ENCODE measurements around the gene NINJ2. TPM values are rescaled to one million over a fixed set of nuclear protein-coding genes. Genes with fewer than 3 reads are reported as not detected.
A peak's percentile ranks its signal among the peaks of the same experiment; 100 is the strongest.
"Not testable (repeated sequence)": the region's sequence is repeated elsewhere in the genome, so short reads cannot be mapped to it uniquely, and the experiment has no call there.

Gene NINJ2
- total RNA-seq = not detected

- no peak for DNase-seq
Observed at GRCh38 chr12:663293-663871, at the start of gene NINJ2. Gene NINJ2 (minus strand): TSS chr12:663445. CDS start chr12:663360, 85 bp downstream.

GRCh38 chr12:712172-712863 is 49.1 kb upstream of the NINJ2 start:
- DNase-seq = peak; percentile 88

- DNase-seq = no peak
Observed at GRCh38 chr12:709455-710020, 46.3 kb upstream of the NINJ2 start.

- DNase-seq = not testable (repeated sequence)
Observed at GRCh38 chr12:708084-708483, 44.8 kb upstream of the NINJ2 start.

GRCh38 chr12:704516-705242 is 41.4 kb upstream of the NINJ2 start:
- DNase-seq = peak; percentile 27

GRCh38 chr12:701896-702539 is 38.8 kb upstream of the NINJ2 start:
- peak; percentile 53 for DNase-seq

GRCh38 chr12:700016-700415 is 36.8 kb upstream of the NINJ2 start:
- no peak for DNase-seq

- not testable (repeated sequence) for DNase-seq
Observed at GRCh38 chr12:698222-698621, 35.0 kb upstream of the NINJ2 start.

GRCh38 chr12:697481-697880 is 34.2 kb upstream of the NINJ2 start:
- DNase-seq = no peak

- DNase-seq = no peak
Observed at GRCh38 chr12:694734-695503, 31.7 kb upstream of the NINJ2 start.

- DNase-seq = no peak
Observed at GRCh38 chr12:693934-694533, 30.8 kb upstream of the NINJ2 start.

GRCh38 chr12:692274-692673 is 29.0 kb upstream of the NINJ2 start:
- DNase-seq = no peak

- no peak for DNase-seq
Observed at GRCh38 chr12:690466-690865, 27.2 kb upstream of the NINJ2 start.

GRCh38 chr12:685388-685787 is 22.1 kb upstream of the NINJ2 start:
- peak; percentile 80 for DNase-seq

- no peak for DNase-seq
Observed at GRCh38 chr12:684416-684815, 21.2 kb upstream of the NINJ2 start.

- no peak for DNase-seq
Observed at GRCh38 chr12:681568-682256, 18.5 kb upstream of the NINJ2 start.

GRCh38 chr12:678747-679712 is 15.8 kb upstream of the NINJ2 start:
- DNase-seq = no peak

- DNase-seq = no peak
Observed at GRCh38 chr12:675562-675961, 12.3 kb upstream of the NINJ2 start.

- DNase-seq = no peak
Observed at GRCh38 chr12:674272-674781, 11.1 kb upstream of the NINJ2 start.

Measured in tongue (tissue), 2 donors.